DND-41 (cell line): ENCODE results near the gene DNAAF5.

Experiments
- CTCF ChIP-seq: IDR thresholded peaks from 2 replicates; pipeline ENCODE4 v1.5.1; 2012; ENCODE audit warnings: borderline replicate concordance, low read length, moderate library complexity, mild to moderate bottlenecking; ENCODE audit not compliant: poor library complexity, severe bottlenecking; ENCODE audit errors: extremely low read depth
- EZH2 ChIP-seq: IDR thresholded peaks from 3 replicates; pipeline ENCODE4 v1.6.1; 2012; ENCODE audit warnings: borderline replicate concordance, low read depth, mild to moderate bottlenecking, moderate library complexity, low read length, inconsistent platforms; ENCODE audit not compliant: severe bottlenecking

GRCh38 chr7:741191-741671 is 14.7 kb downstream of the DNAAF5 start:
- no peak for TF ChIP-seq CTCF
- TF ChIP-seq EZH2, result no peak
